PFSK-1 (cell line): ENCODE data around the gene SUSD4.

ENCODE experiments used
- POLR2AphosphoS5 ChIP-seq: IDR thresholded peaks from 2 replicates; pipeline ENCODE4 v1.6.1; 2012; ENCODE audit warnings: low read depth, mild to moderate bottlenecking, control low read depth, low read length, moderate library complexity
- TAF1 ChIP-seq: IDR thresholded peaks from 2 replicates; pipeline ENCODE4 v1.6.1; 2012; ENCODE audit warnings: low read length, control low read depth, borderline replicate concordance; ENCODE audit not compliant: insufficient read depth

GRCh38 chr1:223271085-223271781 lies 92.7 kb downstream of the SUSD4 start:
- TF ChIP-seq TAF1 (no peak), POLR2AphosphoS5 (no peak)
